GM23338 (cell line): Measurements from ENCODE around the gene GPR162. TPM values are rescaled to one million over a fixed set of nuclear protein-coding genes. Genes with fewer than 3 reads are reported as not detected.

Experiments used
- ATAC-seq: fragments of 200-7000 bp; cut with Tn5 transposase; 3 replicates; pipeline ENCODE4 v1.9.1; 2020
- DNase-seq: peaks from one replicate; pipeline ENCODE4 v3.0.0-alpha.2; 2015; ENCODE audit warnings: low spot score
- H2AFZ ChIP-seq: fragments of 200-600 bp; sonication (generic); 2 replicates; pipeline ENCODE4 v1.8.0; 2016; ENCODE audit warnings: antibody characterized with exemption, mild to moderate bottlenecking, moderate library complexity
- H3F3A ChIP-seq: fragments of 200-600 bp; sonication (generic); replicated peaks from 2 replicates; pipeline ENCODE4 v1.8.0; 2017; ENCODE audit warnings: antibody characterized with exemption, mixed run types, low read depth
- H3K27ac ChIP-seq: fragments of 200-600 bp; sonication (generic); 2 replicates; pipeline ENCODE4 v1.6.1; 2016; ENCODE audit warnings: low read depth
- H3K27me3 ChIP-seq: fragments of 200-600 bp; sonication (generic); 2 replicates; pipeline ENCODE4 v1.8.0; 2016; ENCODE audit warnings: mild to moderate bottlenecking, mixed run types, moderate library complexity; ENCODE audit not compliant: insufficient read depth
- H3K36me3 ChIP-seq: fragments of 200-600 bp; sonication (generic); 2 replicates; pipeline ENCODE4 v1.8.0; 2016; ENCODE audit warnings: mild to moderate bottlenecking; ENCODE audit not compliant: insufficient read depth
- H3K4me1 ChIP-seq: fragments of 200-600 bp; sonication (generic); 2 replicates; pipeline ENCODE4 v1.8.0; 2016; ENCODE audit warnings: mild to moderate bottlenecking, moderate library complexity; ENCODE audit not compliant: insufficient read depth
- H3K4me2 ChIP-seq: fragments of 200-600 bp; sonication (generic); 2 replicates; pipeline ENCODE4 v1.7.1; 2017; ENCODE audit warnings: mixed run types
- H3K4me3 ChIP-seq: fragments of 200-600 bp; sonication (generic); 2 replicates; pipeline ENCODE4 v1.6.1; 2016; ENCODE audit warnings: mixed run types
- H3K79me2 ChIP-seq: fragments of 200-600 bp; sonication (generic); replicated peaks from 2 replicates; pipeline ENCODE4 v1.8.0; 2017; ENCODE audit warnings: mild to moderate bottlenecking; ENCODE audit not compliant: insufficient read depth
- H3K9me2 ChIP-seq: fragments of 200-600 bp; sonication (generic); 2 replicates; pipeline ENCODE4 v1.8.0; 2017; ENCODE audit not compliant: insufficient read depth
- H4K20me1 ChIP-seq: fragments of 200-600 bp; sonication (generic); replicated peaks from 2 replicates; pipeline ENCODE4 v1.8.0; 2017; ENCODE audit warnings: mild to moderate bottlenecking; ENCODE audit not compliant: insufficient read depth
- H3K27ac Mint-ChIP-seq: 2 replicates; pipeline ENCODE4 v1.8.0; 2020; ENCODE audit warnings: inconsistent platforms, mild to moderate bottlenecking, moderate library complexity, mixed read lengths
- H3K27me3 Mint-ChIP-seq: 3 replicates; pipeline ENCODE4 v1.8.0; 2022; ENCODE audit warnings: low read depth, mild to moderate bottlenecking, moderate library complexity, mixed read lengths, inconsistent platforms; ENCODE audit not compliant: insufficient read depth, poor library complexity
- H3K36me3 Mint-ChIP-seq: 3 replicates; pipeline ENCODE4 v1.8.0; 2021; ENCODE audit warnings: low read depth, mild to moderate bottlenecking, inconsistent platforms, moderate library complexity, mixed read lengths
- H3K4me1 Mint-ChIP-seq: 3 replicates; pipeline ENCODE4 v1.8.0; 2020; ENCODE audit warnings: mild to moderate bottlenecking, inconsistent platforms, mixed read lengths
- H3K4me3 Mint-ChIP-seq: 3 replicates; pipeline ENCODE4 v1.8.0; 2021; ENCODE audit warnings: moderate library complexity, mild to moderate bottlenecking, inconsistent platforms, mixed read lengths
- H3K9me3 Mint-ChIP-seq: 3 replicates; pipeline ENCODE4 v1.8.0; 2020; ENCODE audit warnings: moderate library complexity, mild to moderate bottlenecking, inconsistent platforms, mixed read lengths
- CREB1 ChIP-seq: fragments of 250-450 bp; sonication (Bioruptor Pico); IDR thresholded peaks from 2 replicates; pipeline ENCODE4 v1.5.0; 2020; ENCODE audit warnings: low read depth, mild to moderate bottlenecking, moderate library complexity
- EZH2 ChIP-seq: fragments of 200-600 bp; sonication (generic); IDR thresholded peaks from one replicate; pipeline ENCODE4 v1.8.0; 2017; ENCODE audit warnings: antibody characterized with exemption, mild to moderate bottlenecking, low read depth; ENCODE audit not compliant: unreplicated experiment
- EZH2phosphoT487 ChIP-seq: fragments of 200-600 bp; sonication (generic); IDR thresholded peaks from one replicate; pipeline ENCODE4 v1.8.1; 2018; ENCODE audit warnings: antibody characterized with exemption; ENCODE audit not compliant: unreplicated experiment
- JUNB ChIP-seq: IDR thresholded peaks from one replicate; pipeline ENCODE4 v1.6.1; 2016; ENCODE audit warnings: antibody characterized with exemption; ENCODE audit not compliant: unreplicated experiment
- NANOG ChIP-seq: IDR thresholded peaks from 2 replicates; pipeline ENCODE4 v1.6.1; 2016; ENCODE audit warnings: antibody characterized with exemption, borderline replicate concordance
- POLR2AphosphoS5 ChIP-seq: IDR thresholded peaks from 2 replicates; pipeline ENCODE4 v1.6.1; 2016; ENCODE audit warnings: antibody characterized with exemption, low read depth
- STAT1 ChIP-seq: IDR thresholded peaks from one replicate; pipeline ENCODE4 v1.6.1; 2016; ENCODE audit warnings: antibody characterized with exemption; ENCODE audit not compliant: unreplicated experiment
- ZNF114 ChIP-seq: fragments of 250-450 bp; sonication (Bioruptor Pico); IDR thresholded peaks from 2 replicates; pipeline ENCODE4 v1.5.0; 2020; ENCODE audit warnings: mild to moderate bottlenecking, moderate library complexity
- ZNF331 ChIP-seq: fragments of 250-450 bp; sonication (Bioruptor Pico); IDR thresholded peaks from 2 replicates; pipeline ENCODE4 v1.5.0; 2020; ENCODE audit warnings: low read depth, mild to moderate bottlenecking, moderate library complexity
- polyA plus RNA-seq: library from polyadenylated mRNA; unstranded; fragments of >200 nt; fragmentation: Nextera tagmentation; extraction: Ambion mirVana; gene quantifications from 2 replicates; pipeline ENCODE4 v1.2.1, GENCODE V29; 2016
- total RNA-seq: library from RNA; depleted of rRNA; stranded (reverse); fragments of >200 nt; shearing (Covaris generic); gene quantifications from 2 replicates; pipeline ENCODE4 v1.2.3, GENCODE V29; 2014
- TF ChIP-seq, protein P1 (sequence below), 2 experiments: fragments of 200-600 bp in 1 of 2; sonication (generic) in 1 of 2; conservative IDR thresholded peaks; 2 replicates each; pipeline versions ENCODE4 v1.5.1 to v1.6.1; 2016 to 2017; ENCODE audit warnings: antibody characterized with exemption in 2 of 2, low read depth in 2 of 2, mild to moderate bottlenecking in 2 of 2, moderate library complexity in 1 of 2
- TF ChIP-seq, protein P2 (sequence below): IDR thresholded peaks from 2 replicates; pipeline ENCODE4 v1.6.1; 2016; ENCODE audit warnings: antibody characterized with exemption
- TF ChIP-seq, protein P3 (sequence below): IDR thresholded peaks from one replicate; pipeline ENCODE4 v1.6.1; 2018; ENCODE audit warnings: antibody characterized with exemption; ENCODE audit not compliant: unreplicated experiment

Gene GPR162
- total and polyA plus RNA-seq, 2 experiments from 2014 or later, result 4.7 to 5.0 TPM

DNA sequence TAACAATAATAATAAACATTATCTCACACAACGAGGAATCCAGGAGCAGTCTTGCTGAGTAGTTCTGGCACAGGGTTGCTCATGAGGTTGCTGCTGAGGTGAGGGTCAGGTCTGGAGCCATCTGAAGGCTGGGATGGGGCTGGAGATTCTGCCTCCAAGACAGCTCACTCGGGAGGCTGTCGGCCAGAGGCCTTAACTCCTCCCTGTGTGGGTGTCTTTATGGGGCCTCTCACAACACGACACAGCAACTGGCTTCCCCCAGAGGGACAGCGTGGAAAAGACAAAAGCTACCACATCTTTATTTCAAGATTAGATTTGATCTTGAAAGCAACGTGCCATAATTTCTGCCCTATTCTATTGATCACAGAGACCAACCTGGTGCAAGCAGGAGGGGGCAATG is 39.5 kb upstream of the GPR162 start (continued):
- TF ChIP-seq, protein P1, sequence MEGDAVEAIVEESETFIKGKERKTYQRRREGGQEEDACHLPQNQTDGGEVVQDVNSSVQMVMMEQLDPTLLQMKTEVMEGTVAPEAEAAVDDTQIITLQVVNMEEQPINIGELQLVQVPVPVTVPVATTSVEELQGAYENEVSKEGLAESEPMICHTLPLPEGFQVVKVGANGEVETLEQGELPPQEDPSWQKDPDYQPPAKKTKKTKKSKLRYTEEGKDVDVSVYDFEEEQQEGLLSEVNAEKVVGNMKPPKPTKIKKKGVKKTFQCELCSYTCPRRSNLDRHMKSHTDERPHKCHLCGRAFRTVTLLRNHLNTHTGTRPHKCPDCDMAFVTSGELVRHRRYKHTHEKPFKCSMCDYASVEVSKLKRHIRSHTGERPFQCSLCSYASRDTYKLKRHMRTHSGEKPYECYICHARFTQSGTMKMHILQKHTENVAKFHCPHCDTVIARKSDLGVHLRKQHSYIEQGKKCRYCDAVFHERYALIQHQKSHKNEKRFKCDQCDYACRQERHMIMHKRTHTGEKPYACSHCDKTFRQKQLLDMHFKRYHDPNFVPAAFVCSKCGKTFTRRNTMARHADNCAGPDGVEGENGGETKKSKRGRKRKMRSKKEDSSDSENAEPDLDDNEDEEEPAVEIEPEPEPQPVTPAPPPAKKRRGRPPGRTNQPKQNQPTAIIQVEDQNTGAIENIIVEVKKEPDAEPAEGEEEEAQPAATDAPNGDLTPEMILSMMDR (conservative IDR thresholded peaks at IDR 0.05; ENCODE audit: low read depth in 2 of 2), result no peak
- TF ChIP-seq NANOG (no peak), STAT1 (no peak), POLR2AphosphoS5 (no peak)

DNA sequence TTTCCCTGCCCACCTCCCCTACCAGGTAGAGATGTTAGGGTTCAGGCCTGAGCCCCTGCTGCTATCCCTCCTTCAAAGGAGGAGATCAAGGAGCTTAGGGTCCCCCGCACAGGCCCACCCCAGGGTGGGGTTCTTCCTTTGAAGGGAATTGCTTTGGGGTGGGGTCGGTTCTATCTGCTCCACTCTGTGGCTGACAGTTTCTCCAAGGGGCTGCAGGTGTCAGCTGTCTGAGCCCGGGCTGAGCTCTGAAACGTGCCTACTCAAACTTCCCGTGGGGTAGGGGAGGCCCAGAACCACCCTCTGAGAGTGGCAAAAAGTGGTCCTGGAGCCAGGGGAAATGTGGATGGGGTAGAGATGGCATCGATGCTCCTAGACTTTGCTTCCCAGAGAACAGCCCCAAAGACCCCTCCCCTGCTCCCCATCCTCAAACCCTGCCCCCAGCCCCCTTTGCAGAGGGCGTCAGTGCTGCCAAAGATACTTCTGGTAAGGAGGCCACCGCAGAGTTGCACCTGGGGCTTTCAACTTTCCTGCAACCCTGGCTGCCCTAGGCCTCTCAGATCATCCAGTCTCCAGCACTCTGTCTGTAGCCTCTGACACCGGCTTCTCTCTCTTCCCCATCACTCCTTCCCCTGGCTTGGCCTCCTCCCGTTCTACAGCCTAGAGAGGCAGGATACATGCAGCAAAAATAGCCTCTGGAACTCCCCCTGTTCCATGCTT is 38.6 kb upstream of the GPR162 start:
- Histone ChIP-seq H3K27ac (no peak overlapping the region), H2AFZ (no peak overlapping the region), H4K20me1 (no peaks in the 10 kb centered on the region), H3F3A (0 out of 2 replicates have a peak, but pooled peaks cover 5% of the 10 kb centered on the region), H3K4me1 (peaks cover 15% of the 10 kb centered on the region), H3K4me2 (no peak overlapping the region), H3K4me3 (no peak overlapping the region), H3K27me3 (peaks cover 7% of the 10 kb centered on the region), H3K9me2 (no peaks in the 10 kb centered on the region), H3K36me3 (no peaks in the 10 kb centered on the region), H3K79me2 (no peaks in the 10 kb centered on the region)
- Mint-ChIP-seq H3K9me3 (no peaks in the 10 kb centered on the region), H3K4me3 (no peak overlapping the region), H3K27me3 (peaks cover 19% of the 10 kb centered on the region), H3K27ac (no peak overlapping the region), H3K4me1 (peaks cover 27% of the 10 kb centered on the region), H3K36me3 (no peaks in the 10 kb centered on the region)
- no peak for DNase-seq
- TF ChIP-seq, protein P2, sequence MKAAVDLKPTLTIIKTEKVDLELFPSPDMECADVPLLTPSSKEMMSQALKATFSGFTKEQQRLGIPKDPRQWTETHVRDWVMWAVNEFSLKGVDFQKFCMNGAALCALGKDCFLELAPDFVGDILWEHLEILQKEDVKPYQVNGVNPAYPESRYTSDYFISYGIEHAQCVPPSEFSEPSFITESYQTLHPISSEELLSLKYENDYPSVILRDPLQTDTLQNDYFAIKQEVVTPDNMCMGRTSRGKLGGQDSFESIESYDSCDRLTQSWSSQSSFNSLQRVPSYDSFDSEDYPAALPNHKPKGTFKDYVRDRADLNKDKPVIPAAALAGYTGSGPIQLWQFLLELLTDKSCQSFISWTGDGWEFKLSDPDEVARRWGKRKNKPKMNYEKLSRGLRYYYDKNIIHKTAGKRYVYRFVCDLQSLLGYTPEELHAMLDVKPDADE, result no peak
- TF ChIP-seq ZNF331 (CRISPR knock-in tag) (no peak), ZNF114 (CRISPR knock-in tag) (no peak), EZH2 (no peak)
- no peak for ATAC-seq

DNA sequence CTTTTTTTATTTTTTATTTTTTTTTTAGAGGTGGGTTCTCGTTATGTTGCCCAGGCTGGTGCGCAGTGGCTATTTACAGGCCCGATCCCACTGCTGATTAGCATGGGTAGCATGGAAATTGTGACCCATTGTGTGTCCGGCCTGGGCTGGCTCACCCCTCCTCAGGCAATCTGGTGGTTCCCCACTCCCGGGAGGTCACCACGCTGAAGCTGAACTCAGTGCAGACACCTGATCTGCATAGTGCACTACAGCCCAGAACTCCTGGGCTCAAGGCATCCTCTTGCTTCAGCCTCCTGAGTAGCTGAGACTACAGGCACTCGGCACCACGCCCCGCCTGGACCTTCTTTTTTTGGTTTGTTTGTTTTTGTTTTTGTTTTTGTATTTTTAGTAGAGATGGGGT is 37.8 kb upstream of the GPR162 start:
- no peak overlapping the region for H3K4me2 ChIP-seq
- H3K27ac ChIP-seq, result no peak overlapping the region
- H2AFZ ChIP-seq, result 0 out of 2 replicates have a peak overlapping the region, but pooled peaks have one; percentile 47
- peaks cover 11% of the 10 kb centered on the region for H3K27me3 Mint-ChIP-seq
- no peak for ATAC-seq
- no peaks in the 10 kb centered on the region for H3K9me2 ChIP-seq
- H3K4me3 ChIP-seq, result no peak overlapping the region
- H3K79me2 ChIP-seq, result no peaks in the 10 kb centered on the region
- no peaks in the 10 kb centered on the region for H3K27me3 ChIP-seq
- TF ChIP-seq NANOG (no peak), POLR2AphosphoS5 (no peak), JUNB (no peak), CREB1 (CRISPR knock-in tag) (no peak), EZH2phosphoT487 (no peak), STAT1 (no peak), EZH2 (no peak), ZNF114 (CRISPR knock-in tag) (no peak)
- TF ChIP-seq, protein P3, sequence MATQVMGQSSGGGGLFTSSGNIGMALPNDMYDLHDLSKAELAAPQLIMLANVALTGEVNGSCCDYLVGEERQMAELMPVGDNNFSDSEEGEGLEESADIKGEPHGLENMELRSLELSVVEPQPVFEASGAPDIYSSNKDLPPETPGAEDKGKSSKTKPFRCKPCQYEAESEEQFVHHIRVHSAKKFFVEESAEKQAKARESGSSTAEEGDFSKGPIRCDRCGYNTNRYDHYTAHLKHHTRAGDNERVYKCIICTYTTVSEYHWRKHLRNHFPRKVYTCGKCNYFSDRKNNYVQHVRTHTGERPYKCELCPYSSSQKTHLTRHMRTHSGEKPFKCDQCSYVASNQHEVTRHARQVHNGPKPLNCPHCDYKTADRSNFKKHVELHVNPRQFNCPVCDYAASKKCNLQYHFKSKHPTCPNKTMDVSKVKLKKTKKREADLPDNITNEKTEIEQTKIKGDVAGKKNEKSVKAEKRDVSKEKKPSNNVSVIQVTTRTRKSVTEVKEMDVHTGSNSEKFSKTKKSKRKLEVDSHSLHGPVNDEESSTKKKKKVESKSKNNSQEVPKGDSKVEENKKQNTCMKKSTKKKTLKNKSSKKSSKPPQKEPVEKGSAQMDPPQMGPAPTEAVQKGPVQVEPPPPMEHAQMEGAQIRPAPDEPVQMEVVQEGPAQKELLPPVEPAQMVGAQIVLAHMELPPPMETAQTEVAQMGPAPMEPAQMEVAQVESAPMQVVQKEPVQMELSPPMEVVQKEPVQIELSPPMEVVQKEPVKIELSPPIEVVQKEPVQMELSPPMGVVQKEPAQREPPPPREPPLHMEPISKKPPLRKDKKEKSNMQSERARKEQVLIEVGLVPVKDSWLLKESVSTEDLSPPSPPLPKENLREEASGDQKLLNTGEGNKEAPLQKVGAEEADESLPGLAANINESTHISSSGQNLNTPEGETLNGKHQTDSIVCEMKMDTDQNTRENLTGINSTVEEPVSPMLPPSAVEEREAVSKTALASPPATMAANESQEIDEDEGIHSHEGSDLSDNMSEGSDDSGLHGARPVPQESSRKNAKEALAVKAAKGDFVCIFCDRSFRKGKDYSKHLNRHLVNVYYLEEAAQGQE, result no peak
- TF ChIP-seq, protein P1 (conservative IDR thresholded peaks at IDR 0.05; ENCODE audit: low read depth in 2 of 2), result no peak
- H3K27ac Mint-ChIP-seq, result no peak overlapping the region
- H3K36me3 ChIP-seq, result no peaks in the 10 kb centered on the region
- no peaks in the 10 kb centered on the region for H4K20me1 ChIP-seq
- peaks cover 15% of the 10 kb centered on the region for H3K4me1 ChIP-seq
- H3K36me3 Mint-ChIP-seq, result no peaks in the 10 kb centered on the region
- H3F3A ChIP-seq, result no peaks in the 10 kb centered on the region
- peaks cover 20% of the 10 kb centered on the region for H3K4me1 Mint-ChIP-seq
- no peak overlapping the region for H3K4me3 Mint-ChIP-seq
- H3K9me3 Mint-ChIP-seq, result no peaks in the 10 kb centered on the region
- DNase-seq, result no peak
